ENCODE results near the gene TAL1. TPM values are rescaled to one million over a fixed set of nuclear protein-coding genes. Genes with fewer than 3 reads are reported as not detected.

The TAL1 gene
- total and polyA plus RNA-seq, 4 donors: 6.4 to 9.6 (median 9.0) TPM

GRCh38 chr1:47187926-47188250, 44.1 kb downstream of the TAL1 start:
- H3K9ac ChIP-seq (ENCODE audit: insufficient read depth in 1 of 2, low read length in 2 of 2): no peak overlapping the region
- no peak overlapping the region for H3K4me3 ChIP-seq
- H3K4me1 ChIP-seq (ENCODE audit: control insufficient read depth in 5 of 5, insufficient read depth in 5 of 5, low read length in 5 of 5): peaks cover 0 to 26% (median 15%) of the 10 kb centered on the region in 5 donors
- TF ChIP-seq, protein P1, sequence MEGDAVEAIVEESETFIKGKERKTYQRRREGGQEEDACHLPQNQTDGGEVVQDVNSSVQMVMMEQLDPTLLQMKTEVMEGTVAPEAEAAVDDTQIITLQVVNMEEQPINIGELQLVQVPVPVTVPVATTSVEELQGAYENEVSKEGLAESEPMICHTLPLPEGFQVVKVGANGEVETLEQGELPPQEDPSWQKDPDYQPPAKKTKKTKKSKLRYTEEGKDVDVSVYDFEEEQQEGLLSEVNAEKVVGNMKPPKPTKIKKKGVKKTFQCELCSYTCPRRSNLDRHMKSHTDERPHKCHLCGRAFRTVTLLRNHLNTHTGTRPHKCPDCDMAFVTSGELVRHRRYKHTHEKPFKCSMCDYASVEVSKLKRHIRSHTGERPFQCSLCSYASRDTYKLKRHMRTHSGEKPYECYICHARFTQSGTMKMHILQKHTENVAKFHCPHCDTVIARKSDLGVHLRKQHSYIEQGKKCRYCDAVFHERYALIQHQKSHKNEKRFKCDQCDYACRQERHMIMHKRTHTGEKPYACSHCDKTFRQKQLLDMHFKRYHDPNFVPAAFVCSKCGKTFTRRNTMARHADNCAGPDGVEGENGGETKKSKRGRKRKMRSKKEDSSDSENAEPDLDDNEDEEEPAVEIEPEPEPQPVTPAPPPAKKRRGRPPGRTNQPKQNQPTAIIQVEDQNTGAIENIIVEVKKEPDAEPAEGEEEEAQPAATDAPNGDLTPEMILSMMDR (IDR thresholded peaks at IDR 0.05; ENCODE audit: control extremely low read depth, extremely low read depth): no peak
- H3K27me3 ChIP-seq (ENCODE audit: control insufficient read depth in 3 of 3, insufficient read depth in 3 of 3, low read length in 2 of 3): no peaks in the 10 kb centered on the region
- no peaks in the 10 kb centered on the region for H3K36me3 ChIP-seq (ENCODE audit: control insufficient read depth in 4 of 4, insufficient read depth in 4 of 4, low read length in 4 of 4)
- H3K9me3 ChIP-seq (ENCODE audit: control insufficient read depth in 4 of 4, insufficient read depth in 3 of 4, low read length in 3 of 4): no peaks in the 10 kb centered on the region
- 90 to 97% methylated on average over 2 of the region's 2 CpGs for WGBS, 2 donors
- DNase-seq: no peak
- no peak for ATAC-seq (ENCODE audit: insufficient read depth, low FRiP score)
- H3K27ac ChIP-seq (ENCODE audit: low read depth in 1 of 2, low read length in 1 of 2): no peak overlapping the region

DNA sequence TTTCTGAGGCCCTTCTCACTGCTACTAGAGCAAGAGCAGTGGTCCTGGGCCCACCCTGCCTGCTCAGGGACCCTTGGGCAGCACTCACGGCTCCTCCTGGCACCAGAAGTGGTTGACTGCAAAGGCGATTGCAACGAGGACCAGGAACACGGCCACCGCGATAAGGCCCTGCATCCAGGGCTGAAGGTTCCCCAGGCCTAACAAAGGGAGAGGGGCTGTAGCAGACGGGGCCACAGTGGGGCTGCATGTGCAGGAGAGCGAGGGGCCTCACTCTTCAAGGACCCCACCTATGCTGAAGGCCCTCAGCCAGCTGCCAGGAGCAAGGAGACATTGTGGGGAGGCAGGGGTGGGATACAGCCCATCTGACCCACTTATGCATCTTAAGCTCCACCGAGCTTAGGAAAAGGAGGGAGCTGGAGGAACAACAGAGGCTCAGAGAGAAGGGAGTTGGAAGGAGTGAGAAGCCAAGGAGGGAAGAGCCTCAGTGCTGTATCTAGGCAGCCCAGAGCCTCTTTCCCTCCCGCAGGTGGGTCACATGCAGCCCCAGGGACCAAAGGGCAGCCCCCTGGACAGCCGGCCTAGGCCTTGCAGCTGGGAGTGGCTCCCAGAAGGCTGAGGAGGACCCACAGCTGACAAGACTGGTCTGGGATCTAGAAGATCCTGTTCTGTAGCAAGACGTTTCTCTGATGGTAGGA, 44.6 kb downstream of the TAL1 start:
- TF ChIP-seq, protein P1 (IDR thresholded peaks at IDR 0.05; ENCODE audit: control extremely low read depth, extremely low read depth): no peak
- H3K4me1 ChIP-seq (ENCODE audit: control insufficient read depth in 5 of 5, insufficient read depth in 5 of 5, low read length in 5 of 5): peaks cover 0 to 22% (median 11%) of the 10 kb centered on the region in 5 donors
- no peaks in the 10 kb centered on the region for H3K9me3 ChIP-seq (ENCODE audit: control insufficient read depth in 4 of 4, insufficient read depth in 3 of 4, low read length in 3 of 4)
- no peak for DNase-seq
- no peak overlapping the region for H3K27ac ChIP-seq (ENCODE audit: low read depth in 1 of 2, low read length in 1 of 2)
- H3K9ac ChIP-seq (ENCODE audit: insufficient read depth in 1 of 2, low read length in 2 of 2): no peak overlapping the region
- H3K4me3 ChIP-seq: no peak overlapping the region
- ATAC-seq (ENCODE audit: insufficient read depth, low FRiP score): no peak
- H3K27me3 ChIP-seq (ENCODE audit: control insufficient read depth in 3 of 3, insufficient read depth in 3 of 3, low read length in 2 of 3): no peaks in the 10 kb centered on the region
- WGBS, 2 donors: 88 to 89% methylated on average over 12 of the region's 12 CpGs
- no peaks in the 10 kb centered on the region for H3K36me3 ChIP-seq (ENCODE audit: control insufficient read depth in 4 of 4, insufficient read depth in 4 of 4, low read length in 4 of 4)

DNA sequence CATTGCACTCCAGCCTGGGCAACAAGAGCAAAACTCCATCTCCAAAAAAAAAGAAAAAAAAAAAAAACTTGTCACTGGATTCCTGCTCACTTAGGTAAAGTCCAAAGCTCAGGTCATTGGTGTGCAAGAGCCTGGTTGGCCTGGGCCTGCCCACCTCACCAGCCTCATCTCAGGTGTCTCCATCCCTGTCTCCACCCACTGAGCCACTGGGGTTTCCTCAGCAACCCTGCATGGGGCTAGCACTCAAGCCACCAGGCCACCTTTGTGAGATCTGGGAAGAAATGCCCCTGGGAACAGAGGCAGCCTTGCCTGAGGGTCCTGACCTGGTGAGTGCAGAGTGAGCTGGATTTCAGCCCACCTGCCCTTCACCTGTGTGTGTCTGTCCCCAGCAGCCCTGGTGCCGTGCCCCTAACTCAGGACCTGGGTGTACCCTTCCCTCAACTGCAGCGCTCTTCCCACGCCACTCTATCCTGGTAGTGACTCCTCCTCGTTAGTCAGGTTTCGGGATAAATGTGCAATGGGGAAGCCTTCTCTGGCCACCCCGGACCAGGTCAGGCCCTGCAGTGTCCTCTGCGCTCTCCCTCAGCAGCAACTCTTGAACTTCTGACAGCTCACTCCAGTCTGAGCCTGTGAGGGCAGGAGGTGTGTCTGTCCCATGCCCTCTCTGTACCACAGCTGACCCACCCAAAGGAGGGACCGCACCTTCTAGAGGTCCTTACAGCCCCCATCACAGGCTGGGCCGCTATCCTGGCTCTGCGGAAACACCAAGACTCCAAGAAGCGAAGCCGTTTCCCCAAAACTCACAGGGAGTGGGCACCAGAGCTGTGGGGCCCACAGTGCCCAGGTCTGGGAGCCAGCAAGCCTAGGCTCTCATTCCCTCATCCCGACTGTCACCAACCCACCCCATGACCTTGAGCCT, 45.5 kb downstream of the TAL1 start:
- H3K27me3 ChIP-seq (ENCODE audit: control insufficient read depth in 3 of 3, insufficient read depth in 3 of 3, low read length in 2 of 3): no peaks in the 10 kb centered on the region
- TF ChIP-seq, protein P1 (IDR thresholded peaks at IDR 0.05; ENCODE audit: control extremely low read depth, extremely low read depth): no peak
- no peak overlapping the region for H3K9ac ChIP-seq (ENCODE audit: insufficient read depth in 1 of 2, low read length in 2 of 2)
- WGBS, 2 donors: 96 to 97% methylated on average over 13 of the region's 13 CpGs
- no peak overlapping the region for H3K4me3 ChIP-seq
- no peak for DNase-seq
- H3K4me1 ChIP-seq (ENCODE audit: control insufficient read depth in 5 of 5, insufficient read depth in 5 of 5, low read length in 5 of 5): peaks cover 0 to 14% (median 5%) of the 10 kb centered on the region in 5 donors
- ATAC-seq (ENCODE audit: insufficient read depth, low FRiP score): no peak
- no peaks in the 10 kb centered on the region for H3K36me3 ChIP-seq (ENCODE audit: control insufficient read depth in 4 of 4, insufficient read depth in 4 of 4, low read length in 4 of 4)
- H3K27ac ChIP-seq (ENCODE audit: low read depth in 1 of 2, low read length in 1 of 2): no peak overlapping the region
- no peaks in the 10 kb centered on the region for H3K9me3 ChIP-seq (ENCODE audit: control insufficient read depth in 4 of 4, insufficient read depth in 3 of 4, low read length in 3 of 4)
